IPS DF 4.7 (cell line): Measurements from ENCODE around the gene HAUS1.
"Not testable (repeated sequence)": the region's sequence is repeated elsewhere in the genome, so short reads cannot be mapped to it uniquely, and the experiment has no call there.

Experiments
- DNase-seq: peaks from one replicate; pipeline ENCODE4 v3.0.0-alpha.2; 2013; ENCODE audit warnings: low spot score; ENCODE audit errors: extremely low read depth

HAUS1 gene

GRCh38 chr18:46088501-46088900 lies 15.7 kb upstream of the HAUS1 start:
- not testable (repeated sequence) for DNase-seq

- no peak for DNase-seq
These were observed 8.7 kb upstream of the HAUS1 start for GRCh38 chr18:46095532-46095931.

DNA sequence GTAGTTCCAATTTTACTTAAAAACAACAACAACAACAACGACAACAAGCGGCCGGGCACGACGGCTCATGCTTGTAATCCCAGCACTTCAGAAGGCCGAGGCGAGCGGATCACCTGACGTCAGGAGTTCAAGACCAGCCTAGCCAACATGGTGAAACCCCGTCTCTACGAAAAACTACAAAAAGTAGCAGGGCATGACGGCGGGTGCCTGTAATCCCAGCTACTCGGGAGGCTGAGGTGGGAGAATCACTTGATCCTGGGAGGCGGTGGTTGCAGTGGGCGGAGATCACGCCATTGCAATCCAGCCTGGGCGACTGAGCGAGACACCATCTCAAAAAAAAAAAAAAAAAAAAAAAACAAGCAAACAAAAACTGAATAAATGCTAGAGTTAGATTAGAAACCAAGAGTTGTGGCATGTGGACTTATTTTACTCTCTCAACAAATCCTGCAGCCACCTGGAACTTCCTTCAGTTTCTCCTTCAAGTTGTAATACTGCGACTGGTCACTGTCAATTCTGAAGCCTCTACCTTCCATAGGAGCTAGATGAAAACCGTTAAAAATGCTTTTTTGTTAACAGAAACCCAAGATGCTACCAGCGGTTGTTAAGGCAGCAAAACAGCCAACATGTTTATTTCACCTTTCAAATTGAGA lies 7.4 kb upstream of the HAUS1 start:
- DNase-seq: no peak

- DNase-seq: no peak
These were observed 6.8 kb upstream of the HAUS1 start for GRCh38 chr18:46097431-46097800.

DNA sequence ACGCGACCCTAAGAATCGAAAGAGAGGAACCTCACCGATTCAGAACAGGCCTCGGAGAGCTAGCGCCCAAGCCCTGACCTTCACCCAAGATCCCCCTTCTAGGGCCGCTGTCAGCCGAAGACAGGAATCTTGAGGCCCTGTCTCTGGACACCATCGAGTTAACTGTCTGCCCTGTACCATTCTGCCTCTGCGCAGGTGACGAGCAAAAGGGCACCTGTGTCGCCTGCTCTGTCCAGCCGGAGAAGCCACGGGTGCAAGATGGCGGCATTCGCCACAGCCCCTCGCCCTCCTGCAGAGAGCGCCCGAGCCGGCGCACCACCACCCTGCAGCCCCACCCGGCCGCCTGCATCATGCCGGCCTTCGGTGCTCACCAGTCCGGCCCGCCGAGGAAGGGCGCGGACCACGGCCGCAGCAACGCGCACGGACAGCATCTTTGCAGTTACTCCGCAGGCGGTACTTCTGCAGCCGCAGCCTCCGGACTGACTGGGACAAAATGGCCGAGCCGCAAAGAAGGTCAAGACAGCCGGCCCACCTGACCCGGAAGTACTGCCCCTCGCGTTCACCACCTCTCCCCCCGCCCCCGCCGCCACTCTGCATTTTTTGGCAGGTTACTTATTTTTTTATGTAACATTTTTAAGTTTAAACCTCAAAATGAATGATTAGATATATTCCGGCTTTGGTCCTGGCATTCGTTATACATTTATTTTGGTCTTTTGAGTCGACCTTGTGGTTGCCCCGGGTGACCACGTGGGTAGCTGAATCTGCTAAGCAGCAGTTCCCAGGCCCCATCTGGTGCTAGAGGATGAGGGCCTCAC lies 6.2 kb upstream of the HAUS1 start, which contains the start of gene ATP5F1A:
Gene ATP5F1A, minus strand, starts transcription at position 496 of the 815 bp plus-strand sequence. Its CDS starts 65 bp downstream, at position 431.
- DNase-seq: no peak

- DNase-seq: no peak
These were observed 5.6 kb upstream of the HAUS1 start for GRCh38 chr18:46098616-46098933.

GRCh38 chr18:46099463-46099862 lies 4.7 kb upstream of the HAUS1 start:
- no peak for DNase-seq

DNA sequence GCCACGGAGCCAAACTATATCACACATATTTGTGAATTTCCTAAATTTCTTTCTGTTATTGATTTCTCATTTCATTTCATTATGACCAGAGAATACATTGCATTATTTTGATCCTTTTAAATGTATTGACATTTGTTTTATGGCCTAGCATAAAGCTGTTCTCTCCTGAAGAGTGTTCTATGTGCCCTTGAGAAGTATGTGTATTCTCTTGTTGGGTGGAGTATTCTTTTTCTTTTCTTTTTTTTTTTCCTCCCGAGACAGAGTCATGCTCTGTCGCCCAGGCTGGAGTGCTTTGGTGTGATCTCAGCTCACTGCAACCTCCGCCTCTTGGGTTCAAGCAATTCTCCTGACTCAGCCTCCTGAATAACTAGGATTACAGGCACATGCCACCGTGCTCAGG lies 5.2 kb downstream of the HAUS1 start:
- no peak for DNase-seq

- DNase-seq: no peak
These were observed 6.2 kb downstream of the HAUS1 start for GRCh38 chr18:46110406-46110805.

DNA sequence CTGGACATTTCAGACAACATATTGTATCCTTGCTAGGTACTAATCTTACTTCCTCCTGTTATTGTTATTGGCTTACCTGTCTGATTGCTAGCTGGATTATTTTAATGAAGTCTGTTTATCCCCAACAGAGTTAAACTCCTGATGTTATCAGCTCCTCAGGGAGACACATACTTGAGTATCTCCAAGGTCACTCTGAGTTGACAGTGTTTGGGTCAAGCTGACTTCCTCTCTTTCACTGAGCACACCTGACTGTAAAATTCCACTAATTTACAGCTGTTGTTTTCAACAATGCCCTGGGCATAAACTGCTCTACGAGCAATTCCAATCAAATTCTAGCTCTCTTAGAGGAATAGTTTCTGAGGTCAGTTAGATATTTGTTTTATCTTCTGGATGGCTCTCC lies 9.6 kb downstream of the HAUS1 start:
- DNase-seq: no peak

DNA sequence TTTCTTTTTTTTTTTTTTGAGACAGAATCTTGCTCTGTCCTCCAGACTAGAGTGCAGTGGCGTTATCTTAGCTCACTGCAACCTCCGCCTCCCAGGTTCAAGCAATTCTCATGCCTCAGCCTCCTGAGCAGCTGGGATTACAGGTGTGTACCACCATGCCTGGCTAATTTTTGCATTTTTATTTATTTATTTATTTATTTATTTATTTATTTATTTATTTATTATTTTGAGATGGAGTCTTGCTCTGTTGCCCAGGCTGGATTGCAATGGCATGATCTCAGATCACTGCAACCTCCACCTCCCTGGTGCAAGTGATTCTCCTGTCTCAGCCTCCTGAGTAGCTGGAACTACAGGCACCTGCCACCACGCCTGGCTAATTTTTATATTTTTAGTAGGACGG lies 22.4 kb downstream of the HAUS1 start:
- not testable (repeated sequence) for DNase-seq

DNA sequence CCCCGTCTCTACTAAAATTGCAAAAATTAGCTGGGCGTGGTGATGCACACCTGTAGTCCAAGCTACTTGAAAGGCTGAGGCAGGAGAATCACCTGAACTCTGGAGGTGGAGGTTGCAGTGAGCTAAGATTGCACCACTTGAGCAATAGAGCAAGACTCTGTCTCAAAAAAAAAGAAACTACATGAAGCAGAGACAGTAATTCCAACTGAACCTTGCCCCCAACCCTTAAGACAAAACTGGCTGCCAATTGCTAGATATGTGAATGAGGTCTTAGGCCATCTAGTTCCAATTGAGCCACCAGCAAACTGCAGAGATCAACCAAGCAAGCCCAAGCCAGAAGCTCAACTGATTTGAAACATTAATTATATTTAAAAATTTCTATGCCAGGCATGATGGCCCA lies 25.9 kb downstream of the HAUS1 start:
- no peak for DNase-seq

- DNase-seq: not testable (repeated sequence)
These were observed 26.4 kb downstream of the HAUS1 start for GRCh38 chr18:46130549-46130948.

DNA sequence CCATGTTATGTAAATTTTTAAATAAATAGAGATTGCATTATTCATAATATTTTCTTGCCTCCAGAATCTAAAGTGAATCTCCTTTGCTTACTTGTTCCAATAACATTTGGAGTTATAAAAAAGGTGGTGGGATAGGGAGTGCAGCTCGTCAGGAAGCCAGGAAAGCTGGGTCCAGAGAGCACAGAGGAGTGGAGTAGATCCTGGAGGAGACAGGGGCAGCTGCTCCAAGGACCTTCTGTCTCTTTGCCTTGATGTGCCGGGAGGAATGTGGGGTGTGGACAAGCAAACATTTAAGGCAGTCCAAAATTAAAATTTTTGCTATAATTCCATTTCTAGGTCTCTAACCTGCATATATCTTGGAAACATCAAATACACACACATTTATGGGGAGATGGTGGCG lies 29.3 kb downstream of the HAUS1 start:
- DNase-seq: no peak

DNA sequence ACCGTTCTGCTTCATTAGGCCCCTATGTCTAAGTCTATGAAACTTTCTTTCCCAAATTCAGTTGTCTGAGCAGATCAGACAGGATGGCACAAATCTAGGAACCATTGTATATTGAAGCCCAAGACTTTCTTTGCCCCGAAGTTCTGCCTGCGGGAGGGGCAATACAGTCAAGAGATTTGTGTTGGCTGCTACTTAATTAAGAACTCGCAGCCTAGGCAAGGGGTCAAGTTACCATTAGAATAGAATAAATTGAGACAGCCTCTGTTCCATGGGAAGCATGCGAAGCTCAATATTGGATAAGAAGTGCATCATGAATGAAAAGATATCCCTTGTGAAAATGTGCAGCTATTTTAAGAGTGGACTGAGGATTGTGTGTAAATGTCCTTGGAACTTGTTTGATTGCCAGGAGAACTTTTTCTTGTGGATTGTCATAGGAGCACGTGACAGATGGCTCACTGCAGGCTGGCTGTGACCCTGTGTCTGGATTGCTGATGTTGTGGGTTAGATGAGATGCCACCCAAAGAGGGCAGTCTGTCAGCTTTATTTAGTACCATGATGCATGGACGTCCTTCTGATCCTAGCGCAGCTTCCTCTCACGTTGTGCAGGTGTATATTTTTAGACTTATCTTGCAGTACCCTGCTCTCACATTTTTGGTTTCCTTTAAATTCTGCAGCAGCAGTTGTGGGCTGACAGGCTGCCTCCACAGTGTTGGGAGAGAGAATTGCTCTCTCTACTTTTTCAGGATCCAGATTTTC lies 30.9 kb downstream of the HAUS1 start:
- DNase-seq: no peak

DNA sequence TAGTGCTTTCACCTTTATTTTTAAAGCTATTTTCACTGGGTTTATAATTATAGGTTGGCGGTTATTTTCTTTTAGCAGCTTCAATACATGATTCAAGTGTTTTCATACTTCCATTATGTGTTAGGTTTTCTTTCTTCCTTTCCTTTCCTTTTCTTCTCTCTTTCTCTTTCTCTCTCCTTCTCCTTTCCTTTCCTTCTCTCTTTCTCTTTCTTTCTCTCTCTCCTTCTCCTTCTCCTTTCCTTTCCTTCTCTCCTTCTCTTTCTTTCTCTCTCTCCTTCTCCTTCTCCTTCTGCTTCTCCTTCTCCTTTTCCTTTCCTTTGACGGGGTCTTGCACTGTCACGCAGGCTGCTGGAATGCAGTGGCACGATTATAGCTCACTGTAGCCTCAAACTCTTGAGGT lies 36.0 kb downstream of the HAUS1 start:
- no peak for DNase-seq

GRCh38 chr18:46141199-46141598 lies 37.0 kb downstream of the HAUS1 start:
- no peak for DNase-seq

- DNase-seq: peak; percentile 78
These were observed 44.6 kb downstream of the HAUS1 start for GRCh38 chr18:46148810-46149209.

GRCh38 chr18:46152436-46152807 lies 48.2 kb downstream of the HAUS1 start:
- DNase-seq: no peak

- no peak for DNase-seq
These were observed 48.8 kb downstream of the HAUS1 start for GRCh38 chr18:46152808-46153617.

DNA sequence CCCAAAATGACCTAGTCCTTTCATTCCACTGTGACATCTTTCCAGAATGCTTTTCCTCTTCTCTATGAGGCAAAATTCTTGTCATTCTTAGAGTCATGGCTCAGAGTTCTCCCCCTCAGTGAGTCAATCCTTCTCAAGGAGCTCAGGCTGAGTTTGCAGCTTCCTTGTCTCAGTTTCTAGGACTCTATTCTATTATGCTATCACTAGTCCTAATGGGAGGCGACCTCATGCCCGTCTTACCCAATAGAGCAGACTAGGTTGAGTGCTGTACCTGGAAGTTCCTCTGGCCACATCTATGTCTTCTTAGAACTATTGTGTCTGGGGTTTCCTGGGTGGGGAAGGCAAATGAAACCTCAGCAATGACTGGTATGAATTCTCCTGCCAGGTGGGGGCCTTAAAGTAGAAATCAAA lies 51.5 kb downstream of the HAUS1 start:
- DNase-seq: no peak
